DND-41 (cell line): ENCODE measurements around the gene PTPN23.

Experiments used
- ATAC-seq: fragments of 200-7000 bp; cut with Tn5 transposase; 3 replicates; pipeline ENCODE4 v1.9.1; 2021; ENCODE audit warnings: low read depth; ENCODE audit not compliant: insufficient read depth
- DNase-seq: peaks from one replicate; pipeline ENCODE4 v3.0.0-alpha.2; 2020
- H2AFZ ChIP-seq: 2 replicates; pipeline ENCODE4 v1.6.0; 2012; ENCODE audit warnings: low read depth, low read length
- H3K27ac ChIP-seq: 2 replicates; pipeline ENCODE4 v1.5.1; 2012; ENCODE audit warnings: low read length, inconsistent platforms
- H3K27me3 ChIP-seq: fragments of 200-600 bp; sonication (generic); 2 replicates; pipeline ENCODE4 v1.6.0; 2012; ENCODE audit warnings: low read length, mild to moderate bottlenecking, inconsistent platforms; ENCODE audit not compliant: insufficient read depth, poor library complexity
- H3K36me3 ChIP-seq: 2 replicates; pipeline ENCODE4 v1.5.1; 2012; ENCODE audit warnings: low read length, inconsistent platforms; ENCODE audit not compliant: insufficient read depth
- H3K4me1 ChIP-seq: 2 replicates; pipeline ENCODE4 v1.5.1; 2012; ENCODE audit warnings: mild to moderate bottlenecking, low read length; ENCODE audit not compliant: insufficient read depth
- H3K4me2 ChIP-seq: 2 replicates; pipeline ENCODE4 v1.6.0; 2012; ENCODE audit warnings: mild to moderate bottlenecking, moderate library complexity, low read length, inconsistent platforms; ENCODE audit not compliant: insufficient read depth
- H3K4me3 ChIP-seq, 2 experiments: fragments of 200-600 bp in 1 of 2; shearing (Covaris generic) in 1 of 2; 2 replicates each; pipeline ENCODE4 v1.5.1; 2012 to 2016; ENCODE audit warnings: inconsistent platforms in 2 of 2, low read length in 2 of 2, mild to moderate bottlenecking in 2 of 2, low read depth in 1 of 2, moderate library complexity in 1 of 2
- H3K79me2 ChIP-seq: 2 replicates; pipeline ENCODE4 v1.6.0; 2012; ENCODE audit warnings: low read length, inconsistent platforms; ENCODE audit not compliant: insufficient read depth
- H3K9ac ChIP-seq: 2 replicates; pipeline ENCODE4 v1.6.0; 2012; ENCODE audit warnings: low read depth, mild to moderate bottlenecking, inconsistent platforms, low read length, moderate library complexity
- H3K9me3 ChIP-seq: 2 replicates; pipeline ENCODE4 v1.5.1; 2012; ENCODE audit warnings: low read length, moderate library complexity, mild to moderate bottlenecking, inconsistent platforms; ENCODE audit not compliant: insufficient read depth, severe bottlenecking
- H4K20me1 ChIP-seq: 2 replicates; pipeline ENCODE4 v1.6.0; 2012; ENCODE audit warnings: low read length; ENCODE audit not compliant: insufficient read depth
- EZH2 ChIP-seq: IDR thresholded peaks from 3 replicates; pipeline ENCODE4 v1.6.1; 2012; ENCODE audit warnings: borderline replicate concordance, low read depth, mild to moderate bottlenecking, moderate library complexity, low read length, inconsistent platforms; ENCODE audit not compliant: severe bottlenecking
- TF ChIP-seq, protein P1 (sequence below): IDR thresholded peaks from 2 replicates; pipeline ENCODE4 v1.5.1; 2012; ENCODE audit warnings: borderline replicate concordance, low read length, moderate library complexity, mild to moderate bottlenecking; ENCODE audit not compliant: poor library complexity, severe bottlenecking; ENCODE audit errors: extremely low read depth

PTPN23 gene

DNA sequence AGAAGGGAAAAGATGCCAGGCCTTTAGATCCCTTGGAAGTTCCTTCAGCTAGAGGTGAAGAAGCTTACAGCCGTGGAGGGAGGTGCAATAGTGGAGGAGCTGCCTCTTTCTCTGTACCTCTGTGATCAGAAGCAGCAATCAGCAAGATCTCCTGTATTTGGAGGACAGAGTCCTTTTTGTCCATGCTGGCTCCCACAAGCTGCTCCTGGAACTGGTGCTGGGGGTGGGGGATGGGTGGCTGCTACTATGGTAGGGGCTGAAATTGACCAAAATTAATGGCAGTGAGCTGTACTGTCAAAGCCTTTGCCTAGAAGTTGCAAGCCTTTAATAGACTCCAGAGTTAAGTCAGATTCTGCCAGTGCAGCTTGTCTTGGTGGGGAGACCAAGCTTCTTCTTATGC lies 18.2 kb downstream of the PTPN23 start:
- peaks cover 60% of the 10 kb centered on the region for H3K36me3 ChIP-seq
- H4K20me1 ChIP-seq, result peaks cover 38% of the 10 kb centered on the region
- no peak for DNase-seq
- TF ChIP-seq, protein P1, sequence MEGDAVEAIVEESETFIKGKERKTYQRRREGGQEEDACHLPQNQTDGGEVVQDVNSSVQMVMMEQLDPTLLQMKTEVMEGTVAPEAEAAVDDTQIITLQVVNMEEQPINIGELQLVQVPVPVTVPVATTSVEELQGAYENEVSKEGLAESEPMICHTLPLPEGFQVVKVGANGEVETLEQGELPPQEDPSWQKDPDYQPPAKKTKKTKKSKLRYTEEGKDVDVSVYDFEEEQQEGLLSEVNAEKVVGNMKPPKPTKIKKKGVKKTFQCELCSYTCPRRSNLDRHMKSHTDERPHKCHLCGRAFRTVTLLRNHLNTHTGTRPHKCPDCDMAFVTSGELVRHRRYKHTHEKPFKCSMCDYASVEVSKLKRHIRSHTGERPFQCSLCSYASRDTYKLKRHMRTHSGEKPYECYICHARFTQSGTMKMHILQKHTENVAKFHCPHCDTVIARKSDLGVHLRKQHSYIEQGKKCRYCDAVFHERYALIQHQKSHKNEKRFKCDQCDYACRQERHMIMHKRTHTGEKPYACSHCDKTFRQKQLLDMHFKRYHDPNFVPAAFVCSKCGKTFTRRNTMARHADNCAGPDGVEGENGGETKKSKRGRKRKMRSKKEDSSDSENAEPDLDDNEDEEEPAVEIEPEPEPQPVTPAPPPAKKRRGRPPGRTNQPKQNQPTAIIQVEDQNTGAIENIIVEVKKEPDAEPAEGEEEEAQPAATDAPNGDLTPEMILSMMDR, result no peak
- TF ChIP-seq EZH2, result no peak
- H2AFZ ChIP-seq, result no peak overlapping the region
- no peaks in the 10 kb centered on the region for H3K4me1 ChIP-seq
- H3K79me2 ChIP-seq, result peaks cover 76% of the 10 kb centered on the region
- ATAC-seq, result no peak
- no peak overlapping the region for H3K4me3 ChIP-seq
- H3K9me3 ChIP-seq, result no peaks in the 10 kb centered on the region
- H3K9ac ChIP-seq, result no peak overlapping the region
- H3K27ac ChIP-seq, result no peak overlapping the region
- H3K27me3 ChIP-seq, result no peaks in the 10 kb centered on the region
- no peak overlapping the region for H3K4me2 ChIP-seq

DNA sequence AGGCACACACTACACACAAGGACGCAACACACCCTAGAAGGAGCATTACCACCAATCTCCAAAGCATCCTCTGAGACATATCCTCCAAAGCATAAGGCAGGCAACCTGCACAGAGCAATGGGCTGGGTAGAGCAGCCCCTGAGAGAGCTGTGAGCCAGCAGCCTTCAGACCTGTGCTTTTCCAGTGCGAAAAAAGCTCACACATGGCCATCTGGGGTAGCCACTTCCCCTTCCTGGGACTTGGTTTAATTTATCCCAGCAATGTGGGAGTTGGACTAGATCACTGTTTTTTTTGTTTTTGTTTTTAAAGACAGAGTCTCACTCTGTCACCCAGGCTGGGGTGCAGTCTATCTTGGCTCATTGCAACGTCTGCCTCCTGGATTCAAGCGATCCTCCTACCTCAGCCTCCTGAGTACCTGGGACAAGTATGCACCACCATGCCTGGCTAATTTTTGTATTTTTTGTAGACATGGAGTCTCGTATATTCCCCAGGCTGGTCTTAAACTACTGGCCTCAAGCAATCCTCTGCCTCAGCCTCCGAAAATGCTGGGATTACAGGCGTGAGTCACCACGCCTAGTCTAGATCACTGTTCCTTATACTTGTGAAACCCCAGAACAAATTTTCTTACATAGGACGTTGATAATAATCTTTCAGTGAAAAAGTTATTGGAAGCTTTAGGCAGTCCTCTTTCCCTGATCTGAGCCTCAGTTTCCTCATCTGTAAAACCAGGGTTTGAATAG lies 18.9 kb downstream of the PTPN23 start:
- H3K27ac ChIP-seq, result no peak overlapping the region

DNA sequence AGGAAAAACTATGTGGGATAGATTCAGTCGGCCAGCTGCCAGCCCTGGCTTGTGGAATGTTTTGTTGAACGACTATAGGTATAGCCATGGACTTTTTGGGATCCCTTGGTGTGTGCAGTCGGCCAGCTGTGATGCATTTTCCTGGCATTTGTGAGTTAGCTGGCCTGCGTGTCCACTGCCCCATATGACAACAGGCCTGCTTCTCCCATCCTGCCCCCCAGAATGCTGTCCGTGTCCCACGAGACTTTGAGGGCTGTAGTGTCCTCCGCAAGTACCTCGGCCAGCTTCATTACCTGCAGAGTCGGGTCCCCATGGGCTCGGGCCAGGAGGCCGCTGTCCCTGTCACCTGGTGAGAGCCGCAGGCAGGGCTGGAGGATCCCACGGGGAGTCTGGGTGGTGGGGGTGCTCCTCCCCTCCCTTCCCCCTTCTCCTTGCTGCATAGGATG lies 23.6 kb downstream of the PTPN23 start:
- Histone ChIP-seq H2AFZ (no peak overlapping the region), H3K9me3 (no peaks in the 10 kb centered on the region), H3K36me3 (peaks cover 67% of the 10 kb centered on the region), H4K20me1 (peaks cover 40% of the 10 kb centered on the region), H3K27ac (no peak overlapping the region), H3K4me3 (no peak overlapping the region), H3K27me3 (no peaks in the 10 kb centered on the region), H3K4me1 (no peaks in the 10 kb centered on the region), H3K4me2 (no peak overlapping the region), H3K79me2 (peaks cover 39% of the 10 kb centered on the region), H3K9ac (no peak overlapping the region)
- no peak for TF ChIP-seq EZH2
- TF ChIP-seq, protein P1, result no peak
- ATAC-seq (no peak), DNase-seq (no peak)

More for the DNA sequence above, 18.9 kb downstream of the PTPN23 start:
- Histone ChIP-seq H3K79me2 (peaks cover 74% of the 10 kb centered on the region), H2AFZ (no peak overlapping the region), H3K4me2 (no peak overlapping the region), H3K36me3 (peaks cover 63% of the 10 kb centered on the region), H3K9ac (no peak overlapping the region), H3K4me3 (no peak overlapping the region), H4K20me1 (peaks cover 34% of the 10 kb centered on the region), H3K4me1 (no peaks in the 10 kb centered on the region), H3K27me3 (no peaks in the 10 kb centered on the region), H3K9me3 (no peaks in the 10 kb centered on the region)
- TF ChIP-seq, protein P1, result no peak
- no peak for TF ChIP-seq EZH2
- ATAC-seq (no peak), DNase-seq (no peak)
